Stimulated activated memory B cell treated with anti-CD40 and anti-IgM and Interleukin-4, amounts not matched to agents 10 μg/mL and 1 μg/mL and 100 μg/mL, for 72 hours (primary cell): ENCODE results near the gene TTYH1.
A peak's percentile ranks its signal among the peaks of the same experiment; 100 is the strongest.

Experiments used
- ATAC-seq: fragments of 150-1000 bp; cut with Tn5 transposase; 2 replicates; pipeline ENCODE4 v1.10.0; 2021
- H3K27ac Mint-ChIP-seq: one replicate; pipeline ENCODE4 v1.8.0; 2022; ENCODE audit warnings: mild to moderate bottlenecking, mixed read lengths
- H3K27me3 Mint-ChIP-seq: one replicate; pipeline ENCODE4 v1.8.0; 2022; ENCODE audit warnings: mixed read lengths
- H3K36me3 Mint-ChIP-seq: one replicate; pipeline ENCODE4 v1.8.0; 2022; ENCODE audit warnings: mixed read lengths
- H3K4me1 Mint-ChIP-seq: one replicate; pipeline ENCODE4 v1.8.0; 2022; ENCODE audit warnings: mixed read lengths
- H3K4me3 Mint-ChIP-seq: one replicate; pipeline ENCODE4 v1.8.0; 2022; ENCODE audit warnings: mild to moderate bottlenecking, moderate library complexity, mixed read lengths
- H3K9me3 Mint-ChIP-seq: one replicate; pipeline ENCODE4 v1.8.0; 2022; ENCODE audit warnings: mixed read lengths

TTYH1 gene

GRCh38 chr19:54414156-54414555 is 1.1 kb upstream of the TTYH1 start:
- peaks cover 61% of the 10 kb centered on the region for H3K27me3 Mint-ChIP-seq
- no peak overlapping the region for H3K4me3 Mint-ChIP-seq
- peaks cover 11% of the 10 kb centered on the region for H3K4me1 Mint-ChIP-seq
- peaks cover 6% of the 10 kb centered on the region for H3K36me3 Mint-ChIP-seq
- peaks cover 16% of the 10 kb centered on the region for H3K9me3 Mint-ChIP-seq
- H3K27ac Mint-ChIP-seq, result no peak overlapping the region
- ATAC-seq, result no peak

- no peak for ATAC-seq
- Mint-ChIP-seq H3K9me3 (peaks cover 16% of the 10 kb centered on the region), H3K4me1 (peaks cover 11% of the 10 kb centered on the region), H3K36me3 (peaks cover 6% of the 10 kb centered on the region), H3K27ac (no peak overlapping the region), H3K27me3 (peaks cover 61% of the 10 kb centered on the region), H3K4me3 (no peak overlapping the region)
These were observed 823 bp downstream of the TTYH1 start for GRCh38 chr19:54415901-54416673.

- Mint-ChIP-seq H3K27me3 (peaks cover 56% of the 10 kb centered on the region), H3K4me1 (peaks cover 11% of the 10 kb centered on the region), H3K36me3 (peaks cover 6% of the 10 kb centered on the region), H3K4me3 (no peak overlapping the region), H3K9me3 (peaks cover 16% of the 10 kb centered on the region), H3K27ac (no peak overlapping the region)
- no peak for ATAC-seq
These were observed 1.6 kb downstream of the TTYH1 start for GRCh38 chr19:54416695-54417491.

GRCh38 chr19:54418030-54418929 is 3.0 kb downstream of the TTYH1 start:
- peaks cover 11% of the 10 kb centered on the region for H3K4me1 Mint-ChIP-seq
- H3K4me3 Mint-ChIP-seq, result peak overlapping the region; percentile 11
- H3K36me3 Mint-ChIP-seq, result peaks cover 6% of the 10 kb centered on the region
- ATAC-seq, result peak; percentile 18
- no peak overlapping the region for H3K27ac Mint-ChIP-seq
- peaks cover 15% of the 10 kb centered on the region for H3K9me3 Mint-ChIP-seq
- H3K27me3 Mint-ChIP-seq, result peaks cover 65% of the 10 kb centered on the region

GRCh38 chr19:54418930-54419800 is 3.9 kb downstream of the TTYH1 start:
- Mint-ChIP-seq H3K27me3 (peaks cover 65% of the 10 kb centered on the region), H3K9me3 (peaks cover 6% of the 10 kb centered on the region), H3K36me3 (peaks cover 2% of the 10 kb centered on the region), H3K4me1 (peaks cover 11% of the 10 kb centered on the region), H3K27ac (no peak overlapping the region), H3K4me3 (no peak overlapping the region)
- ATAC-seq, result no peak

- Mint-ChIP-seq H3K27me3 (peaks cover 67% of the 10 kb centered on the region), H3K9me3 (peaks cover 4% of the 10 kb centered on the region), H3K27ac (no peak overlapping the region), H3K4me3 (no peak overlapping the region), H3K4me1 (peaks cover 11% of the 10 kb centered on the region), H3K36me3 (no peaks in the 10 kb centered on the region)
- ATAC-seq, result no peak
These were observed 4.8 kb downstream of the TTYH1 start for GRCh38 chr19:54420068-54420382.

- peak; percentile 9 for ATAC-seq
- Mint-ChIP-seq H3K4me3 (no peak overlapping the region), H3K4me1 (peaks cover 11% of the 10 kb centered on the region), H3K9me3 (peaks cover 4% of the 10 kb centered on the region), H3K27ac (no peak overlapping the region), H3K27me3 (peaks cover 72% of the 10 kb centered on the region), H3K36me3 (no peaks in the 10 kb centered on the region)
These were observed 5.3 kb downstream of the TTYH1 start for GRCh38 chr19:54420383-54421168.

GRCh38 chr19:54421169-54421516 is 5.9 kb downstream of the TTYH1 start:
- ATAC-seq, result no peak
- Mint-ChIP-seq H3K27ac (no peak overlapping the region), H3K4me1 (peaks cover 11% of the 10 kb centered on the region), H3K4me3 (no peak overlapping the region), H3K9me3 (peaks cover 4% of the 10 kb centered on the region), H3K27me3 (peaks cover 72% of the 10 kb centered on the region), H3K36me3 (no peaks in the 10 kb centered on the region)

- Mint-ChIP-seq H3K27ac (no peak overlapping the region), H3K27me3 (peaks cover 73% of the 10 kb centered on the region), H3K9me3 (peaks cover 4% of the 10 kb centered on the region), H3K4me3 (no peak overlapping the region), H3K4me1 (peaks cover 11% of the 10 kb centered on the region), H3K36me3 (no peaks in the 10 kb centered on the region)
- no peak for ATAC-seq
These were observed 6.3 kb downstream of the TTYH1 start for GRCh38 chr19:54421521-54421920.

GRCh38 chr19:54422136-54422535 is 6.9 kb downstream of the TTYH1 start:
- H3K27ac Mint-ChIP-seq, result no peak overlapping the region
- peaks cover 3% of the 10 kb centered on the region for H3K9me3 Mint-ChIP-seq
- H3K27me3 Mint-ChIP-seq, result peaks cover 74% of the 10 kb centered on the region
- no peaks in the 10 kb centered on the region for H3K36me3 Mint-ChIP-seq
- no peak overlapping the region for H3K4me3 Mint-ChIP-seq
- no peak for ATAC-seq
- peaks cover 11% of the 10 kb centered on the region for H3K4me1 Mint-ChIP-seq

- no peak for ATAC-seq
- Mint-ChIP-seq H3K27me3 (peaks cover 72% of the 10 kb centered on the region), H3K27ac (no peak overlapping the region), H3K4me3 (no peak overlapping the region), H3K36me3 (no peaks in the 10 kb centered on the region), H3K4me1 (no peaks in the 10 kb centered on the region), H3K9me3 (no peaks in the 10 kb centered on the region)
These were observed 8.9 kb downstream of the TTYH1 start for GRCh38 chr19:54424201-54424600.

- H3K9me3 Mint-ChIP-seq, result no peaks in the 10 kb centered on the region
- no peaks in the 10 kb centered on the region for H3K36me3 Mint-ChIP-seq
- no peak overlapping the region for H3K4me3 Mint-ChIP-seq
- no peaks in the 10 kb centered on the region for H3K4me1 Mint-ChIP-seq
- H3K27ac Mint-ChIP-seq, result no peak overlapping the region
- no peak for ATAC-seq
- peaks cover 72% of the 10 kb centered on the region for H3K27me3 Mint-ChIP-seq
These were observed 9.6 kb downstream of the TTYH1 start for GRCh38 chr19:54424660-54425381.

- H3K27me3 Mint-ChIP-seq, result peaks cover 75% of the 10 kb centered on the region
These were observed 10.1 kb downstream of the TTYH1 start for GRCh38 chr19:54425382-54425723.

More at GRCh38 chr19:54425382-54425723, 10.1 kb downstream of the TTYH1 start:
- Mint-ChIP-seq H3K27ac (no peak overlapping the region), H3K9me3 (no peaks in the 10 kb centered on the region), H3K36me3 (no peaks in the 10 kb centered on the region), H3K4me1 (no peaks in the 10 kb centered on the region), H3K4me3 (no peak overlapping the region)
- ATAC-seq, result no peak
